Stimulated activated CD8-positive, alpha-beta memory T cell treated with anti-CD3 and anti-CD28 coated beads, Interleukin-15, amount 100 ng/mL, for 1 hour (primary cell): ENCODE data around the gene CPA5.

ENCODE experiments used
- DNase-seq: peaks from one replicate; pipeline ENCODE4 v3.0.0-alpha.2; 2020; ENCODE audit warnings: low read depth

CPA5 gene

GRCh38 chr7:130379019-130379418 lies 34.4 kb downstream of the CPA5 start:
- DNase-seq: no peak

DNA sequence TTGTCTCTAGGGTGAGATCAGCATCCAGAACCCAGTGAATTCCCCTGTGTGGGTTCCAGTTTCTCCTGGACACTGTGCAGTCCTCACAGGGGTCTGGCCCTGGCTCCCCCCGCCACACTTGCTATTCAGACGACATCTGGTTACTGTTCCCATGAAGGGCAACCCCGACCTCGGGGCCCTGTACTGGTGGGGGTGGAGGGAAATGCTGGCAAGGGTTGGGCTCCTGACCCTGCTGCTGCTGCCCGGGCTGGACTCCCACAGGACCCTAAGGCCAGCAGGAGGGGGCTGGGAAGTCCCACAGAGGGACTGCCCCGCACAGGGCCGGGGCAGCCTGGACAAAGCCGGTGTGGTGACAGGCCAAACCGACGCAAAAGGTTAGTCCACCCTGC lies 34.9 kb downstream of the CPA5 start:
- no peak for DNase-seq

DNA sequence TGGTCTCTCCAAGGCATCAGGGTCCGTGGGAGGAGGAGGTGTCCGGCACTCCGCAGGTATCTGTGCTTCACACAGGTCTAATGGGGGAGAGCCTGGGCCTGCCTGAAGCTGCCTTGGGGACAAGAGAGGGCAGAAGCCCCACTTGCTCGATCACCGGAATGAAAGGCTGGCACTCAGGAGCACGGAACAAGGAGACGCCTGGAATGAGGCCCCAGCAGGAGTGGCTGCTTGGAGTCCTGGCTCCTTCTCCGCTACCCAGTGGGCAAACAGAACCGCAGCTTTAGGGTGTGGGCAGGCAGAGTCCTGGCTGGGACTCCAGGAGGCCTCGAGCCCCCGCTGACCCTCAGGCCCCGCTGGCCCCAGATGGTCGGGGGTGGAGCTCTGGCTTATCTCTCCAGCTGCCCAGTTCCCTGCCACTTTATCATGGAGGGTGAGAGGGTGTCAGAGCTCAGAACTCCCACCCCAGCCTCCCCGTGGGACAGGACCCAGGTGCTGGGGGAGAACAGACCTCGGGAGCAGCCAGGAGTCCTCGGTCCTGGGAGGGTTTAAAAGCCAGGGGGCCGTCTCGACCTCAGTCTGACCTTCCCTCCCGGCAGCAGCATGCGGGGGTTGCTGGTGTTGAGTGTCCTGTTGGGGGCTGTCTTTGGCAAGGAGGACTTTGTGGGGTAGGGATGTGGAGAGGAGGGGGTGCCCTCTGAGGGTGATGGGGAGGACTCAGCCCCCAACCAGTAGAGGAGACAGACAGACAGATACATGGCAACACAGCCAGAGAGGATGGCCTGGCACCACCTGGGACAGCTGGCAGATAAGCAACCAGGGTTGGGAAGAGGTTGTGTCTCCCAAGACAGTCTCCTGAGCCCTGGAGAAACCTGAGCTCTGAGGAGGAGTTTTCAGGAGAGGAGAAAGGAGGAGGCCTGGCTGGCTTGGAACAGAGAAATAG lies 35.6 kb downstream of the CPA5 start, which contains the start of gene CPA1:
TSS of gene CPA1 (plus strand) at position 574 of the 940 bp plus-strand sequence. CDS start at position 601, 27 bp downstream.
- DNase-seq: no peak

GRCh38 chr7:130380861-130381455 lies 36.3 kb downstream of the CPA5 start:
- no peak for DNase-seq

DNA sequence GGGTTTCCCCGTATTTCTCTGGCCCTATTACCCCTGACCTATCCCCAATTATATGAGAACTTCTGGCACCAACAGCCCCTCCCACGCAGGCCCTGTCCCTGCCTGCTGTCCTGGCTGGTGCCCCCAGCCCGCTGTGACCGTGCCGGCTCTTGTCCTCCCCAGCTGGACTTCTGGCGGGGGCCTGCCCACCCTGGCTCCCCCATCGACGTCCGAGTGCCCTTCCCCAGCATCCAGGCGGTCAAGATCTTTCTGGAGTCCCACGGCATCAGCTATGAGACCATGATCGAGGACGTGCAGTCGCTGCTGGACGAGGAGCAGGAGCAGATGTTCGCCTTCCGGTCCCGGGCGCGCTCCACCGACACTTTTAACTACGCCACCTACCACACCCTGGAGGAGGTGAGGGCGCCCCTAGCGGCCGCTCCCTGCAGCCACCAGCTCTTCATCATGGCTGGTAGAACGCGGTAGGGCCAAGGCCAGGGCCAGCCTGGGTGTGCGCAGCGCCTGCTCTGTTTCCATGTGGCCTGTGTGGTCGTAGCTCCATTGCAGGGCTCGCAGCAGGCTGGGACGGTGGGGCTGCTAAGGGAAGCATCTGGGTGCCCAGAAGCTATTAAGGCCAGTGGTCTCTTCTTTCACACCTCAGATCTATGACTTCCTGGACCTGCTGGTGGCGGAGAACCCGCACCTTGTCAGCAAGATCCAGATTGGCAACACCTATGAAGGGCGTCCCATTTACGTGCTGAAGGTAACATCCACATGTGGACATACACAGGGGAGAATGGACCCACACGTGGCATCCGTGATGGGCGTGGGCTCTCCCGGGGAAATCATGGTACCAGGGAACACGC lies 37.1 kb downstream of the CPA5 start:
- DNase-seq: no peak

GRCh38 chr7:130383187-130383980 lies 38.8 kb downstream of the CPA5 start:
- no peak for DNase-seq

- DNase-seq: no peak
Observed at GRCh38 chr7:130384371-130384801, 39.8 kb downstream of the CPA5 start.

DNA sequence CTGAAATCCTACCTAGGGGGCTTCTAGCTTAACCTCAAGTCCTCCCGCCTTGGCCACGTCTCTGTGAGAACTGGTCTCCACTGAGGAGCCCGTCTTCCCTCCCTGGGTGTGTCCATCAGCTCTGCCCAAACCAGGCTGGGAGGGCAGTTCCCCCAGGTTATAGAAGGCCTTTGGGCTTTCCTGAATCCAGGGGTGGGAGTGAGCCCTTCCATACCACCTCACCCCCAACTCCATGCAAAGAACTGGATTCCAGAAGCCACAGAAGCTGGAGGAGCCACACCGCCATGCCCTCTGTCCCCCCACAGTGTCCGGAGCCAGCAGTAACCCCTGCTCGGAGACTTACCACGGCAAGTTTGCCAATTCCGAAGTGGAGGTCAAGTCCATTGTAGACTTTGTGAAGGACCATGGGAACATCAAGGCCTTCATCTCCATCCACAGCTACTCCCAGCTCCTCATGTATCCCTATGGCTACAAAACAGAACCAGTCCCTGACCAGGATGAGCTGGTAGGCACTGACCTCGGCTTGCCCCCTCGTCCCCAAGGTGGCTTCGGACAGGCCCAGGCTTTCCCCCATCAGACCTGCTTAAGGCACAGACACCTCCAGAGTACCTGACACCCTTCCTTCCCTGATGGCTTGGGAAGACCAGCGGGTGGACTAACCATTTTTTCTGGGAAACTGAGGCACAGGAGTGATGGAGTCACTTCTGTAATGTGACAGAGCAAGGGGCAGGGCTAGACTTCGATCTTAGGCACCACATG lies 40.4 kb downstream of the CPA5 start:
- no peak for DNase-seq

GRCh38 chr7:130385600-130386066 lies 41.0 kb downstream of the CPA5 start:
- no peak for DNase-seq

DNA sequence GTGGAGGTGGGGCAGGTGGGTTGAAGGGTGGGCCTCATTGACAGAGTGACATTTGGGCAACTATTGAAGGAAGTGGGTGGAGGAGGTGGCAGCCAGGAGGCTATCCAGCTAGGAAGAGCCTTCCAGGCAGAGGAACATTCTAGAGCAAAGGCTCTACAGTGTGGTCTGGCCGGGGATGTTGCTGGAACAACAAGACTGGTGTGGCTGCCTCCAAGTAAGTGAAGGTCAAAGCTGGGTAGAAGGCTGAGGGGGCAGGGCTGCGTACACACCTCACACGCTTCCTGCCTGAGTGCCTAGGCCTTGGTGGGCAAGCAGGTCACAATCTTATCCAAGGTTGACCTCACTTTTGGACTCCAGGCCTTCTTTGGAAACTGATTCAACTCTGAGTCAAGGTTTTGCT lies 42.3 kb downstream of the CPA5 start:
- no peak for DNase-seq

- no peak for DNase-seq
Observed at GRCh38 chr7:130387306-130387627, 42.7 kb downstream of the CPA5 start.

DNA sequence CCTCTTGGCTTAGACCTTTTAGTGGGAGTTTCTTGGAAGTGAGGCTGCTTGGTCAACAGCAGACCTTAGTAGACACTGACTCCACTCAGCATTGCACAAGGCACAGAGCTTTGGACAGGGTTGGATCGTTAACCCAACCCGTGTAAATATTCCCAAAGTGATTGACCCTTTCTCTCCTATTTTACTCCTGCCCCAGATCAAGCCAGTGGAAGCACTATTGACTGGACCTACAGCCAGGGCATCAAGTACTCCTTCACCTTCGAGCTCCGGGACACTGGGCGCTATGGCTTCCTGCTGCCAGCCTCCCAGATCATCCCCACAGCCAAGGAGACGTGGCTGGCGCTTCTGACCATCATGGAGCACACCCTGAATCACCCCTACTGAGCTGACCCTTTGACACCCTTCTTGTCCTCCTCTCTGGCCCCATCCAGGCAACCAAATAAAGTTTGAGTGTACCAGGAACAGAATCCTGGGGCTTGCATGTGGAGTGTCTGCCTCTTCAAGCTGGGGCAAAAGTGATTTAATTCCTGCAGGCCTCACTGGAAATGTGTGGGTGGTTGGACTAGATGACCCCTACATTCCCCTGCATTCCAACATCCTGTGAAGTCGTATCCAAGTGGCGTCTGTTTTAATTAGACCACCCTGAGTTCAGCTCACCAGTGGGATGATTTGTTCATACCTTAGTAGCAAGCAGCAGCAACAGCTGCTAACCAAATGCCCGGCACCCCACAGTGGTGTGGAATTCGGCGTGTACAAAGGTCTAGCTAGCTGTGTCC lies 43.2 kb downstream of the CPA5 start:
- DNase-seq: no peak

- DNase-seq: no peak
Observed at GRCh38 chr7:130388671-130389070, 44.1 kb downstream of the CPA5 start.

DNA sequence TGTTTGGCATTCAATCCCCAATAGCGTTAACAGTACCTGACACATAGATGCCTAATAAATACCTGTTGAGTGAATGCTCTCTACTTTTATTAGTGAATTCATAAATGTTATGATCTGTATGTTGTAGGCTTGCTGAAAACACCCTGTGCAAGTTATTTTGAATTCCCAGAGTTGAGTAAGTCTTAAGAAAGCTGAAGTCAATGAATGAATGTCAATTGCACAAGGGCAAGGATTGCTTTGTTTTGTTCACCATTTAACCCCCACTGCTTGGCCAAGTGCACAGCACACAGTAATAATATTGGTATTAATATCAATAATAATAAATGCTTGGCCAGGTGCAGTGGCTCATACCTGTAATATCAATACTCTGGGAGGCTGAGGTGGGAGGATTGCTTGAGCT lies 45.9 kb downstream of the CPA5 start:
- DNase-seq: no peak

DNA sequence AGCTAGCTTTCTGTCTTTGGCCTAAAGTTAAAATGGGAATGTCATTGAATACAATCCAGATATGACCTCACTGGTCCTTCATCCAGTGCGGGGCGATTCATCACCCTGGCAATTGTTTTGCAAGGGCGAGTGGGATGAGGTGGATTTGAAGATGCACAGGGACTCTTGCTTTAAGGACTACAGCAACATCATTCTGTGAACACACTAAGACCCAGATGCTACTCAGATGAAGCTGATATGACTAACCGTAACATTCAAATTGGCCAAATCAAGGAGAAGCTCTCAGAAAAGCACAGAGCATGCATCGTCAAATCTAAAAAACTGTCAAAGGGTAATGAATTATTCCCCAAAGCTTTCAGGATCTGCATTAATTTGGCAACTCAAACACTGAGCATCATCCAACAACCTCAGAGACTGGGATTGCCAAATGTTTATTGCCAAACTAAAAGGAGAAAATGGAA lies 48.5 kb downstream of the CPA5 start:
- no peak for DNase-seq

- no peak for DNase-seq
Observed at GRCh38 chr7:130393841-130394411, 49.3 kb downstream of the CPA5 start.

- no peak for DNase-seq
Observed at GRCh38 chr7:130394421-130395195, 50.0 kb downstream of the CPA5 start.

GRCh38 chr7:130395421-130395820 lies 50.8 kb downstream of the CPA5 start:
- DNase-seq: no peak

GRCh38 chr7:130396109-130396508 lies 51.5 kb downstream of the CPA5 start:
- no peak for DNase-seq
